H1 (cell line): Measurements from ENCODE around the gene CERCAM. TPM values are rescaled to one million over a fixed set of nuclear protein-coding genes. Genes with fewer than 3 reads are reported as not detected.
A peak's percentile ranks its signal among the peaks of the same experiment; 100 is the strongest.
"Not testable (repeated sequence)": the region's sequence is repeated elsewhere in the genome, so short reads cannot be mapped to it uniquely, and the experiment has no call there.

ENCODE experiments used
- CTCF ChIA-PET: fragments of 300-600 bp; sonication (Branson Sonifier 250); formaldehyde crosslinking; loops from one replicate; lab custom pipeline; 2021; ENCODE audit not compliant: partially characterized antibody; lab: Charles Lee
- POLR2A ChIA-PET: fragments of 300-600 bp; sonication (Branson Sonifier 250); formaldehyde crosslinking; loops from one replicate; lab custom pipeline; 2021; ENCODE audit warnings: inconsistent platforms; ENCODE audit not compliant: partially characterized antibody; lab: Charles Lee
- DNase-seq, 2 experiments: peaks; one replicate each; pipeline versions ENCODE4 v3.0.0 to v3.0.0-alpha.2; 2010 to 2022; ENCODE audit warnings: low spot score in 2 of 2, low read depth in 1 of 2, mixed read lengths in 1 of 2
- FAIRE-seq: peaks from 2 replicates; lab custom pipeline; 2011; peaks lifted over from hg19 to GRCh38; lab: Jason Lieb, UNC
- H2AFZ ChIP-seq: 2 replicates; pipeline ENCODE4 v1.8.1; 2012; ENCODE audit warnings: low read length, inconsistent platforms
- H2AK5ac ChIP-seq: 2 replicates; pipeline ENCODE4 v1.6.1; 2013; ENCODE audit warnings: low read depth, low read length
- H2BK120ac ChIP-seq: replicated peaks from 2 replicates; pipeline ENCODE3; 2013; ENCODE audit warnings: low read depth, low read length, inconsistent platforms
- H2BK12ac ChIP-seq: 2 replicates; pipeline ENCODE4 v1.6.1; 2013; ENCODE audit warnings: low read depth, low read length
- H2BK15ac ChIP-seq: 2 replicates; pipeline ENCODE4 v1.6.1; 2013; ENCODE audit warnings: low read length
- H2BK20ac ChIP-seq: 2 replicates; pipeline ENCODE4 v1.6.1; 2013; ENCODE audit warnings: low read length
- H2BK5ac ChIP-seq: 2 replicates; pipeline ENCODE4 v1.6.1; 2013; ENCODE audit warnings: low read depth, low read length
- H3K14ac ChIP-seq: 2 replicates; pipeline ENCODE4 v1.6.1; 2013; ENCODE audit warnings: inconsistent platforms; ENCODE audit not compliant: insufficient read length
- H3K18ac ChIP-seq: 2 replicates; pipeline ENCODE4 v1.6.1; 2013; ENCODE audit warnings: low read length; ENCODE audit errors: extremely low read depth
- H3K23ac ChIP-seq: 2 replicates; pipeline ENCODE4 v1.6.1; 2013; ENCODE audit warnings: inconsistent platforms; ENCODE audit not compliant: insufficient read length
- H3K23me2 ChIP-seq: 2 replicates; pipeline ENCODE4 v1.6.1; 2013; ENCODE audit warnings: low read depth, low read length
- H3K27ac ChIP-seq: 2 replicates; pipeline ENCODE4 v1.6.1; 2011; ENCODE audit warnings: low read depth, low read length, inconsistent platforms
- H3K27me3 ChIP-seq, 4 experiments: replicated peaks in 1 of 4; 1 replicate in 1 of 4; 2 replicates in 3 of 4; pipeline versions ENCODE4 v1.6.1 to v1.8.1; 2011 to 2013; ENCODE audit warnings: low read length in 3 of 4, mild to moderate bottlenecking in 3 of 4, inconsistent platforms in 2 of 4, mixed read lengths in 2 of 4, moderate library complexity in 1 of 4; ENCODE audit not compliant: control insufficient read depth in 3 of 4, insufficient read depth in 3 of 4; ENCODE audit errors: extremely low read depth in 1 of 4
- H3K36me3 ChIP-seq, 4 experiments: 2 replicates each; pipeline versions ENCODE4 v1.6.1 to v1.8.1; 2011 to 2013; ENCODE audit warnings: mild to moderate bottlenecking in 4 of 4, low read length in 3 of 4, moderate library complexity in 2 of 4, control low read depth in 1 of 4, inconsistent platforms in 1 of 4; ENCODE audit not compliant: insufficient read depth in 4 of 4, control insufficient read depth in 2 of 4
- H3K4ac ChIP-seq: replicated peaks from 2 replicates; pipeline ENCODE3; 2013; ENCODE audit warnings: low read length, low read depth, mixed read lengths, inconsistent platforms; ENCODE audit not compliant: insufficient read length
- H3K4me1 ChIP-seq, 4 experiments: replicated peaks in 1 of 4; 1 replicate in 1 of 4; 2 replicates in 3 of 4; pipeline versions ENCODE4 v1.6.1 to v1.8.1; 2011 to 2013; ENCODE audit warnings: low read length in 3 of 4, inconsistent platforms in 2 of 4, mixed read lengths in 1 of 4; ENCODE audit not compliant: insufficient read depth in 4 of 4, control insufficient read depth in 3 of 4
- H3K4me2 ChIP-seq, 2 experiments: 2 replicates each; pipeline versions ENCODE4 v1.6.1 to v1.8.1; 2011 to 2013; ENCODE audit warnings: low read depth in 2 of 2, low read length in 2 of 2, control low read depth in 1 of 2, inconsistent platforms in 1 of 2, mild to moderate bottlenecking in 1 of 2; ENCODE audit not compliant: insufficient read depth in 1 of 2
- H3K4me3 ChIP-seq, 4 experiments: fragments of 200-600, 300-600 bp in 1 of 4; sonication (generic), shearing (Covaris generic), sonication (Bioruptor Twin) in 1 of 4; 2 replicates each; pipeline versions ENCODE4 v1.5.1 to v1.8.1; 2011 to 2016; ENCODE audit warnings: low read length in 4 of 4, low read depth in 3 of 4, control low read depth in 2 of 4, inconsistent platforms in 2 of 4, mild to moderate bottlenecking in 2 of 4, mixed read lengths in 1 of 4, moderate library complexity in 1 of 4; ENCODE audit not compliant: insufficient read depth in 2 of 4; ENCODE audit errors: extremely low read depth in 1 of 4
- H3K56ac ChIP-seq: replicated peaks from 2 replicates; pipeline ENCODE3; 2013; ENCODE audit warnings: low read depth, mild to moderate bottlenecking, mixed read lengths, low read length, inconsistent platforms; ENCODE audit not compliant: insufficient read length
- H3K79me1 ChIP-seq: 2 replicates; pipeline ENCODE4 v1.6.1; 2013; ENCODE audit warnings: low read depth, low read length, control low read depth
- H3K79me2 ChIP-seq, 2 experiments: 2 replicates each; pipeline versions ENCODE4 v1.6.1 to v1.8.1; 2012 to 2013; ENCODE audit warnings: low read length in 2 of 2, mild to moderate bottlenecking in 2 of 2, inconsistent platforms in 1 of 2; ENCODE audit not compliant: insufficient read depth in 2 of 2, control insufficient read depth in 1 of 2
- H3K9ac ChIP-seq, 4 experiments: replicated peaks in 1 of 4; 1 replicate in 1 of 4; 2 replicates in 3 of 4; pipeline versions ENCODE4 v1.6.1 to v1.8.1; 2011 to 2013; ENCODE audit warnings: low read depth in 3 of 4, low read length in 3 of 4, control low read depth in 2 of 4, mild to moderate bottlenecking in 2 of 4, moderate library complexity in 2 of 4, inconsistent platforms in 1 of 4; ENCODE audit errors: extremely low read depth in 1 of 4
- H3K9me3 ChIP-seq, 2 experiments: 2 replicates each; pipeline versions ENCODE4 v1.6.1 to v1.8.1; 2012 to 2013; ENCODE audit warnings: mild to moderate bottlenecking in 2 of 2, moderate library complexity in 2 of 2, control low read depth in 1 of 2, inconsistent platforms in 1 of 2, low read depth in 1 of 2, low read length in 1 of 2, mixed read lengths in 1 of 2; ENCODE audit not compliant: insufficient read depth in 2 of 2
- H4K20me1 ChIP-seq, 2 experiments: replicated peaks in 1 of 2; 2 replicates each; pipeline versions ENCODE3 to v1.8.1; 2011 to 2013; ENCODE audit warnings: inconsistent platforms in 2 of 2, low read length in 2 of 2, mild to moderate bottlenecking in 1 of 2; ENCODE audit not compliant: insufficient read depth in 2 of 2, control insufficient read depth in 1 of 2
- H4K5ac ChIP-seq: 2 replicates; pipeline ENCODE4 v1.6.1; 2013; ENCODE audit warnings: low read length, low read depth, mixed read lengths, inconsistent platforms; ENCODE audit not compliant: insufficient read length
- H4K8ac ChIP-seq: 2 replicates; pipeline ENCODE4 v1.8.0; 2013; ENCODE audit warnings: mild to moderate bottlenecking, moderate library complexity, low read length, inconsistent platforms; ENCODE audit not compliant: insufficient read depth; ENCODE audit errors: extremely low read depth
- H4K91ac ChIP-seq: replicated peaks from 2 replicates; pipeline ENCODE3; 2013; ENCODE audit warnings: low read length, mixed read lengths, inconsistent platforms; ENCODE audit not compliant: insufficient read length
- CHD1 ChIP-seq: IDR thresholded peaks from 2 replicates; pipeline ENCODE4 v1.6.1; 2012; ENCODE audit warnings: low read depth, low read length, improper control_type of control experiment
- MAX ChIP-seq: IDR thresholded peaks from 2 replicates; pipeline ENCODE4 v1.6.1; 2012; ENCODE audit warnings: inconsistent platforms
- POLR2AphosphoS5 ChIP-seq: IDR thresholded peaks from 2 replicates; pipeline ENCODE4 v1.6.1; 2011; ENCODE audit warnings: low read depth, low read length
- RAD21 ChIP-seq, 2 experiments: IDR thresholded peaks in 1 of 2; conservative IDR thresholded peaks in 1 of 2; 2 replicates each; pipeline ENCODE4 v1.6.1; 2011; ENCODE audit warnings: low read depth in 2 of 2, low read length in 2 of 2, improper control_type of control experiment in 1 of 2, inconsistent platforms in 1 of 2, mild to moderate bottlenecking in 1 of 2, moderate library complexity in 1 of 2
- RNF2 ChIP-seq: fragments of 200-900, 300-1000 bp; sonication (generic); IDR thresholded peaks from 2 replicates; pipeline ENCODE4 v1.7.1; 2016; ENCODE audit warnings: borderline replicate concordance, low read depth, mild to moderate bottlenecking, antibody characterized with exemption, low read length; ENCODE audit not compliant: poor library complexity, severe bottlenecking; ENCODE audit errors: missing control alignments
- SIN3A ChIP-seq, 2 experiments: IDR thresholded peaks in 1 of 2; conservative IDR thresholded peaks in 1 of 2; 2 replicates each; pipeline ENCODE4 v1.6.1; 2011 to 2012; ENCODE audit warnings: low read length in 2 of 2, improper control_type of control experiment in 1 of 2, low read depth in 1 of 2, mild to moderate bottlenecking in 1 of 2
- SRF ChIP-seq: IDR thresholded peaks from 2 replicates; pipeline ENCODE4 v1.6.1; 2011; ENCODE audit warnings: mild to moderate bottlenecking, low read depth, low read length, moderate library complexity
- WGBS, 2 experiments: shearing (Covaris generic) in 1 of 2; methylation state at CpG; one replicate each; pipeline versions ENCODE4 v1.1.6 to v1.1.7; 2013 to 2015; ENCODE audit warnings: low lambda C conversion rate in 2 of 2, mixed read lengths in 2 of 2, inconsistent platforms in 1 of 2, low coverage in 1 of 2, missing lambda C conversion rate in 1 of 2; ENCODE audit not compliant: insufficient replicate concordance in 2 of 2, insufficient coverage in 1 of 2, insufficient read length in 1 of 2; ENCODE audit errors: extremely low coverage in 1 of 2, missing lambda C conversion rate in 1 of 2; 5-methylcytosine and 5-hydroxymethylcytosine counted together
- polyA plus RNA-seq, 7 experiments: library from polyadenylated mRNA; depleted of rRNA in 3 of 7; stranded (reverse) in 5 of 7; unstranded in 2 of 7; fragments of >200 nt in 5 of 7; fragments of 200-250 nt in 2 of 7; gene quantifications; 1 replicate in 5 of 7; 2 replicates in 1 of 7; 4 replicates in 1 of 7; pipeline versions ENCODE4 v1.2.1 to v1.2.3, GENCODE V29; 2011 to 2013; ENCODE audit warnings: missing spikeins in 2 of 7, mixed read lengths in 2 of 7
- total RNA-seq: library from RNA; stranded (reverse); fragmentation: NEBNext Ultra II Directional; extraction: Animal tissue kit (Norgen Biotek cat#: 25700); gene quantifications from 2 replicates; pipeline ENCODE4 v1.2.1, GENCODE V29; 2021

The CERCAM gene
- total and polyA plus RNA-seq, 2 of the 8 experiments (the other 6 are each of a cell fraction or from before 2014, with no cell fraction given): 3.1 to 5.2 TPM

- TF ChIP-seq CHD1 (no peak), RAD21 (IDR thresholded peaks at IDR 0.05 in 1 of 2, conservative IDR thresholded peaks at IDR 0.05 in 1 of 2; ENCODE audit: low read depth in 2 of 2, low read length in 2 of 2) (peak; percentile 100), SIN3A (conservative IDR thresholded peaks at IDR 0.05 in 1 of 2, IDR thresholded peaks at IDR 0.05 in 1 of 2; ENCODE audit: low read depth in 1 of 2, low read length in 2 of 2) (peak; percentile 47 to 55; a peak in 1 of 4 replicates), SRF (0 out of 2 replicates have a peak, but pooled peaks have one; percentile 11), RNF2 (no peak), POLR2AphosphoS5 (peak; percentile 27; the same call in 1 of the 2 replicates), MAX (peak; percentile 33; the same call in 1 of the 2 replicates)
Observed at GRCh38 chr9:128412120-128412790, 8.4 kb upstream of the CERCAM start (continued).

- CTCF ChIA-PET: interaction anchor here (0.7 to 15.7 kb wide), 12 partner anchors 16 to 160 kb away, joined by 3 to 544 read pairs (median 6); partner anchors contain the start of gene URM1
- H3K27me3 ChIP-seq: peaks cover 28 to 55% (median 47%) of the 10 kb centered on the region in 4 experiments
- WGBS, 2 experiments: 93% methylated on average over 13 of the region's 13 CpGs; no CpG with 5 or more reads in 1 of the 2 experiments
Observed at GRCh38 chr9:128413728-128414127, 6.9 kb upstream of the CERCAM start.

More at GRCh38 chr9:128413728-128414127, 6.9 kb upstream of the CERCAM start:
- H2BK20ac ChIP-seq, H3K4me2 ChIP-seq, H2AK5ac ChIP-seq, H4K5ac ChIP-seq, DNase-seq, H4K8ac ChIP-seq, H3K14ac ChIP-seq, H3K36me3 ChIP-seq, H2BK12ac ChIP-seq, H2BK5ac ChIP-seq, H3K9me3 ChIP-seq, POLR2A ChIA-PET, H3K56ac ChIP-seq, H2BK120ac ChIP-seq, H2AFZ ChIP-seq, H3K79me2 ChIP-seq, FAIRE-seq, H3K23ac ChIP-seq, H4K20me1 ChIP-seq, H3K18ac ChIP-seq, H3K4ac ChIP-seq, H3K9ac ChIP-seq, H3K27ac ChIP-seq, H4K91ac ChIP-seq, H3K4me3 ChIP-seq, H3K23me2 ChIP-seq, H2BK15ac ChIP-seq, H3K79me1 ChIP-seq: not testable (repeated sequence)
- peaks cover 8 to 29% (median 14%) of the 10 kb centered on the region in 4 experiments for H3K4me1 ChIP-seq
